Progenitor cell of endocrine pancreas (in vitro differentiated cells): Measurements from ENCODE around the gene ADAM23. TPM values are rescaled to one million over a fixed set of nuclear protein-coding genes. Genes with fewer than 3 reads are reported as not detected.

Experiments
- DNase-seq: peaks from one replicate; pipeline ENCODE4 v3.0.0; 2021; ENCODE audit warnings: low spot score; ENCODE audit not compliant: unreplicated experiment
- H3K27ac Mint-ChIP-seq: 2 replicates; pipeline ENCODE4 v1.8.0; 2021; ENCODE audit warnings: mild to moderate bottlenecking, moderate library complexity, mixed read lengths
- H3K27me3 Mint-ChIP-seq: 2 replicates; pipeline ENCODE4 v1.8.0; 2021; ENCODE audit warnings: mixed read lengths
- H3K36me3 Mint-ChIP-seq: 2 replicates; pipeline ENCODE4 v1.8.0; 2022; ENCODE audit warnings: mixed read lengths; ENCODE audit not compliant: insufficient read depth
- H3K4me1 Mint-ChIP-seq: 2 replicates; pipeline ENCODE4 v1.8.0; 2021; ENCODE audit warnings: low read depth, mixed read lengths
- H3K4me3 Mint-ChIP-seq: 2 replicates; pipeline ENCODE4 v1.8.0; 2021; ENCODE audit warnings: low read depth, mild to moderate bottlenecking, moderate library complexity, mixed read lengths
- H3K9me3 Mint-ChIP-seq: 2 replicates; pipeline ENCODE4 v1.8.0; 2021; ENCODE audit warnings: low read depth, mixed read lengths
- total RNA-seq: library from RNA; stranded (reverse); gene quantifications from 2 replicates; pipeline ENCODE4 v1.2.1, GENCODE V29; 2021
- TF ChIP-seq, protein P1 (sequence below): fragments of 200-600 bp; sonication (generic); IDR thresholded peaks from one replicate; pipeline ENCODE4 v1.5.0; 2021; ENCODE audit warnings: antibody characterized with exemption, mild to moderate bottlenecking; ENCODE audit not compliant: unreplicated experiment

The ADAM23 gene
- total RNA-seq, 1 donor from 2014 or later, result 16.0 TPM

DNA sequence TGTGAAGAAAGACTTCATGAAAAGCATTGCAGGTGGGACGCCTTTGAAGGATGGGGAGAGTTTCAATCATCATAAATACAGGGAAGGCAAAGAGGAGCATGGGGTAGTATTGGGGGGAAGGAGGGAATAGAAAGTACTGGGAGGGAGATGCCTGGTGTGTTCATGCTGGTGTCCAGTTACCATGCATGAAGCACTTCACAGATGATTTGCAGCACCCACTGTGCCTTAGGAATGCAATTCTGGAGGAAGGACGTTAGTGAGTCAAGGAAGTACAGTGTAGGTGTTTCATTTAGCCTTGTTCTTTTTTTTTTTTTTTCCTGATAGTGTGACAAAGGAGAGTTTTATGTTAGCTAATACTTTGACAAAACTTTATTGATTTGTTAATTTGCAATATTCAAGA lies 36.8 kb downstream of the ADAM23 start:
- H3K4me1 Mint-ChIP-seq, result no peaks in the 10 kb centered on the region
- peaks cover 6% of the 10 kb centered on the region for H3K9me3 Mint-ChIP-seq
- H3K4me3 Mint-ChIP-seq, result no peak overlapping the region
- no peaks in the 10 kb centered on the region for H3K36me3 Mint-ChIP-seq
- no peaks in the 10 kb centered on the region for H3K27me3 Mint-ChIP-seq
- TF ChIP-seq, protein P1, sequence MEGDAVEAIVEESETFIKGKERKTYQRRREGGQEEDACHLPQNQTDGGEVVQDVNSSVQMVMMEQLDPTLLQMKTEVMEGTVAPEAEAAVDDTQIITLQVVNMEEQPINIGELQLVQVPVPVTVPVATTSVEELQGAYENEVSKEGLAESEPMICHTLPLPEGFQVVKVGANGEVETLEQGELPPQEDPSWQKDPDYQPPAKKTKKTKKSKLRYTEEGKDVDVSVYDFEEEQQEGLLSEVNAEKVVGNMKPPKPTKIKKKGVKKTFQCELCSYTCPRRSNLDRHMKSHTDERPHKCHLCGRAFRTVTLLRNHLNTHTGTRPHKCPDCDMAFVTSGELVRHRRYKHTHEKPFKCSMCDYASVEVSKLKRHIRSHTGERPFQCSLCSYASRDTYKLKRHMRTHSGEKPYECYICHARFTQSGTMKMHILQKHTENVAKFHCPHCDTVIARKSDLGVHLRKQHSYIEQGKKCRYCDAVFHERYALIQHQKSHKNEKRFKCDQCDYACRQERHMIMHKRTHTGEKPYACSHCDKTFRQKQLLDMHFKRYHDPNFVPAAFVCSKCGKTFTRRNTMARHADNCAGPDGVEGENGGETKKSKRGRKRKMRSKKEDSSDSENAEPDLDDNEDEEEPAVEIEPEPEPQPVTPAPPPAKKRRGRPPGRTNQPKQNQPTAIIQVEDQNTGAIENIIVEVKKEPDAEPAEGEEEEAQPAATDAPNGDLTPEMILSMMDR, result no peak
- no peak for DNase-seq
- H3K27ac Mint-ChIP-seq, result no peak overlapping the region

DNA sequence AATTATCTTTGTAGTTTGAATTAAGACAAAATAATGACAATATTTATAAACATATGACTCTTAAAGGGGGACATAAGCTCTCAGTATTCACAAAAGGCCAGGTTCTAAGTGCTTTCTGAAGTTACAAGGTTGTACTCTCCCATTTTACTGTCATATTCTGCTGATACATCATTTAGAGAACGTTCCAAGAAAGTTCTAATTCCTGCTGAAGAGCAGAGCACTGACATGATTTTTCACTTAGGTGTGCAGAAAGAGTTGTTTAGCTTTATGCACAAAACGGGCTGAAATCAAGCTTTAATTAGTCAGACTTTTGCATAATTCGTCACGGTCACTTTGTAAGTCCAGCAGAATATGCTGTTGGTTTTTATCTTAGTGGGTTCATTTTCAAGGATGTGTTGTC lies 37.3 kb downstream of the ADAM23 start:
- Mint-ChIP-seq H3K9me3 (peaks cover 6% of the 10 kb centered on the region), H3K4me1 (no peaks in the 10 kb centered on the region), H3K27ac (no peak overlapping the region), H3K4me3 (no peak overlapping the region), H3K27me3 (no peaks in the 10 kb centered on the region), H3K36me3 (no peaks in the 10 kb centered on the region)
- TF ChIP-seq, protein P1, result no peak
- no peak for DNase-seq

DNA sequence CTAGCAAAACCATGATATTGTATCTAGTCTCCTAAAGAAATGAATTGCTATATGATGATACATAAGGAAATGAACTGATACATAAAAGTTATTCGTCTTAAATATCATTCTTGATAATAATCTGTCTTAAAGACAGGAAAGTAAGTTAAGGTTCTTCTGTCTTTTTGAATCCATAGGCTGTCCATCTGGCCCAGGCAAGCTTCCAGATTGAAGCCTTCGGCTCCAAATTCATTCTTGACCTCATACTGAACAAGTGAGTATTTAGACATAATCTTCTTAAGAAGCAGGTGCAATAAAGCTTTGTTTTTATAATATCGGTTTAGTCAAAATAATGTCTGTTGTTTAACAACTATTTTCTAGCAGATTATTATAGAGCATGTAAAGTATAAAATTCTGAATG lies 37.7 kb downstream of the ADAM23 start:
- no peak for DNase-seq
- TF ChIP-seq, protein P1, result no peak
- H3K27ac Mint-ChIP-seq, result no peak overlapping the region
- no peaks in the 10 kb centered on the region for H3K36me3 Mint-ChIP-seq
- H3K4me1 Mint-ChIP-seq, result no peaks in the 10 kb centered on the region
- H3K9me3 Mint-ChIP-seq, result peaks cover 6% of the 10 kb centered on the region
- no peak overlapping the region for H3K4me3 Mint-ChIP-seq
- no peaks in the 10 kb centered on the region for H3K27me3 Mint-ChIP-seq

DNA sequence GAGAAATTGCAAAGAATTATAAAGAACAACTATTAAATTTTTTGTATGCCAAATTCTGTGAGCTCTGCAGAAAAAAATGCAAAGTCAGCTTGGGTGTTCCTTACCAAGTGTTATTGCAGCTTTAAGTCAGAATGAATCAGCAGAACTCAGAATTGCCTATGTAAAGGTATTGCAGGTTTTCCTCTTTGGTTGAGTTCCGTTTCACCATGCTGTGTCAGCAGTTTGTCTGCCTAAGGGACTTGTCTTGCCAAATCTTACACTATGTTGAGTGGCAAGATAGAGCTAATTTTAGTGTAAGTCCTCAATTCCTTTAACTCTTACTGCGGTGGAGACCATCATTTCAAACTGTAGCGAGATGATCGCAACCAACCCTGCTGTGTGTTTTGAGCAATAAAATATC lies 38.8 kb downstream of the ADAM23 start:
- H3K36me3 Mint-ChIP-seq, result no peaks in the 10 kb centered on the region
- no peak overlapping the region for H3K4me3 Mint-ChIP-seq
- DNase-seq, result no peak
- no peaks in the 10 kb centered on the region for H3K27me3 Mint-ChIP-seq
- TF ChIP-seq, protein P1, result no peak
- H3K27ac Mint-ChIP-seq, result no peak overlapping the region
- H3K9me3 Mint-ChIP-seq, result peaks cover 4% of the 10 kb centered on the region
- H3K4me1 Mint-ChIP-seq, result no peaks in the 10 kb centered on the region

DNA sequence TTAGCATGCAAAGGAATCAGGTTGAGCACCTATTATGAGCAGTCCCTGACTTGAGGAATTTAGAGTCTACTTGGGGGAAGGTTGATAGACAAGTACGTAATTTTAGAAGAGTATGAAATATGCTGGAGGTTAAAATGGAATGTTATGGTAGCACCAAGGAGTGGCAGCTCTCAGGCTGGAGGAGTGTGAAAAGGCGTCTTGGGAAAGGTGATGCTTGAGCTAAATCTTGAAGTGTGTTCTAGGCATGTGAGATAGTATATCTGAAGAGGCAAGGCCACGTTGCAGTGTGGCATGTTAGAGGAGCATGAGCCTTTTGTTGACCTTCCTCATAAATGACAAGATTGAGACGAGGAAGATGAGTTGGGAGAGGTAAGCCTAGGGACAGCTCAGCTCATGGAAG lies 39.3 kb downstream of the ADAM23 start:
- Mint-ChIP-seq H3K36me3 (no peaks in the 10 kb centered on the region), H3K27me3 (no peaks in the 10 kb centered on the region), H3K27ac (no peak overlapping the region), H3K9me3 (peaks cover 4% of the 10 kb centered on the region), H3K4me1 (no peaks in the 10 kb centered on the region), H3K4me3 (no peak overlapping the region)
- TF ChIP-seq, protein P1, result no peak
- no peak for DNase-seq
